Suprapubic skin (tissue), 4 donors: ENCODE measurements around the gene ADAM19. TPM values are rescaled to one million over a fixed set of nuclear protein-coding genes. Genes with fewer than 3 reads are reported as not detected.

ENCODE experiments used
- DNase-seq, 2 donors: peaks; one replicate each; pipeline ENCODE4 v3.0.0-alpha.2; 2019; ENCODE audit warnings: low spot score in 2 of 2
- H3K27ac ChIP-seq: fragments of 200-600 bp; sonication (generic); one replicate; pipeline ENCODE4 v1.5.1; 2019
- H3K27me3 ChIP-seq: fragments of 200-600 bp; sonication (generic); one replicate; pipeline ENCODE4 v1.5.1; 2019
- H3K36me3 ChIP-seq: fragments of 200-600 bp; sonication (generic); one replicate; pipeline ENCODE4 v1.5.1; 2019
- H3K4me1 ChIP-seq: fragments of 200-600 bp; sonication (generic); one replicate; pipeline ENCODE4 v1.5.1; 2019
- H3K4me3 ChIP-seq: fragments of 200-600 bp; sonication (generic); one replicate; pipeline ENCODE4 v1.5.1; 2019; ENCODE audit warnings: mild to moderate bottlenecking
- H3K9me3 ChIP-seq: fragments of 200-600 bp; sonication (generic); one replicate; pipeline ENCODE4 v1.5.1; 2019
- CTCF ChIP-seq, 2 donors: fragments of 200-600 bp in 1 of 2; fragments of 450-650 bp in 1 of 2; sonication (generic) in 1 of 2; IDR thresholded peaks; one replicate each; pipeline ENCODE4 v1.5.1; 2016 to 2019; ENCODE audit warnings: antibody characterized with exemption in 2 of 2, mild to moderate bottlenecking in 1 of 2, moderate library complexity in 1 of 2
- EP300 ChIP-seq: sonication (generic); formaldehyde crosslinking; IDR thresholded peaks from one replicate; pipeline ENCODE4 v1.6.1; 2017; ENCODE audit warnings: antibody characterized with exemption
- POLR2A ChIP-seq, 2 donors: fragments of 450-650 bp; IDR thresholded peaks; one replicate each; pipeline ENCODE4 v1.6.1; 2017; ENCODE audit warnings: antibody characterized with exemption in 2 of 2, mild to moderate bottlenecking in 2 of 2, moderate library complexity in 2 of 2
- POLR2AphosphoS5 ChIP-seq, 3 donors: sonication (generic); formaldehyde crosslinking; IDR thresholded peaks; one replicate each; pipeline ENCODE4 v1.6.1; 2017; ENCODE audit warnings: antibody characterized with exemption in 3 of 3
- WGBS: methylation state at CpG from one replicate; pipeline ENCODE4 v1.1.5; 2018; 5-methylcytosine and 5-hydroxymethylcytosine counted together
- total RNA-seq, 4 donors: library from RNA; depleted of rRNA; stranded (reverse); fragments of >200 nt; gene quantifications; one replicate each; pipeline ENCODE4 v1.1.0, GENCODE V29; 2016

The ADAM19 gene
- total RNA-seq, 4 donors from 2014 or later: 0.42 to 2.6 (median 1.3) TPM

- 49% methylated on average over 4 of the region's 4 CpGs for WGBS
- H3K27me3 ChIP-seq: peaks cover 3% of the 10 kb centered on the region
- no peak overlapping the region for H3K27ac ChIP-seq
- no peak overlapping the region for H3K4me3 ChIP-seq
- no peaks in the 10 kb centered on the region for H3K9me3 ChIP-seq
- no peaks in the 10 kb centered on the region for H3K4me1 ChIP-seq
- TF ChIP-seq POLR2AphosphoS5 (IDR thresholded peaks at IDR 0.05) (no peak), POLR2A (IDR thresholded peaks at IDR 0.05) (no peak), CTCF (IDR thresholded peaks at IDR 0.05) (no peak), EP300 (no peak)
- no peak for DNase-seq
- no peaks in the 10 kb centered on the region for H3K36me3 ChIP-seq
These were observed 41.2 kb upstream of the ADAM19 start for GRCh38 chr5:157616785-157617184.

- no peak for DNase-seq
- TF ChIP-seq CTCF (IDR thresholded peaks at IDR 0.05) (no peak), POLR2A (IDR thresholded peaks at IDR 0.05) (no peak), POLR2AphosphoS5 (IDR thresholded peaks at IDR 0.05) (no peak), EP300 (no peak)
- Histone ChIP-seq H3K27ac (no peak overlapping the region), H3K4me3 (no peak overlapping the region), H3K36me3 (no peaks in the 10 kb centered on the region), H3K4me1 (no peaks in the 10 kb centered on the region), H3K9me3 (no peaks in the 10 kb centered on the region), H3K27me3 (peaks cover 3% of the 10 kb centered on the region)
- 81% methylated on average over 11 of the region's 11 CpGs for WGBS
These were observed 38.0 kb upstream of the ADAM19 start for GRCh38 chr5:157613385-157614245.

- TF ChIP-seq POLR2A (IDR thresholded peaks at IDR 0.05) (no peak), POLR2AphosphoS5 (IDR thresholded peaks at IDR 0.05) (no peak), EP300 (no peak), CTCF (IDR thresholded peaks at IDR 0.05) (no peak)
- H3K27me3 ChIP-seq: peaks cover 3% of the 10 kb centered on the region
- no peaks in the 10 kb centered on the region for H3K36me3 ChIP-seq
- 96% methylated on average over 5 of the region's 5 CpGs for WGBS
- no peak overlapping the region for H3K27ac ChIP-seq
- no peaks in the 10 kb centered on the region for H3K9me3 ChIP-seq
- DNase-seq: no peak
- H3K4me1 ChIP-seq: no peaks in the 10 kb centered on the region
- H3K4me3 ChIP-seq: no peak overlapping the region
These were observed 37.0 kb upstream of the ADAM19 start for GRCh38 chr5:157612581-157612980.

GRCh38 chr5:157611571-157612476 lies 36.2 kb upstream of the ADAM19 start:
- H3K4me3 ChIP-seq: no peak overlapping the region
- peaks cover 3% of the 10 kb centered on the region for H3K27me3 ChIP-seq
- WGBS: 70% methylated on average over 10 of the region's 10 CpGs
- H3K4me1 ChIP-seq: no peaks in the 10 kb centered on the region
- no peak for DNase-seq
- no peaks in the 10 kb centered on the region for H3K9me3 ChIP-seq
- no peak overlapping the region for H3K27ac ChIP-seq
- no peaks in the 10 kb centered on the region for H3K36me3 ChIP-seq
- no peak for TF ChIP-seq POLR2A (IDR thresholded peaks at IDR 0.05)
- no peak for TF ChIP-seq POLR2AphosphoS5 (IDR thresholded peaks at IDR 0.05)
- TF ChIP-seq CTCF (IDR thresholded peaks at IDR 0.05): no peak
- TF ChIP-seq EP300: no peak

- no peak overlapping the region for H3K4me3 ChIP-seq
- no peaks in the 10 kb centered on the region for H3K4me1 ChIP-seq
- TF ChIP-seq POLR2AphosphoS5 (IDR thresholded peaks at IDR 0.05): no peak
- TF ChIP-seq EP300: no peak
- TF ChIP-seq CTCF (IDR thresholded peaks at IDR 0.05): no peak
- no peak for TF ChIP-seq POLR2A (IDR thresholded peaks at IDR 0.05)
- H3K27me3 ChIP-seq: no peaks in the 10 kb centered on the region
- no peak for DNase-seq
- no peak overlapping the region for H3K27ac ChIP-seq
- no peaks in the 10 kb centered on the region for H3K9me3 ChIP-seq
- WGBS: 82% methylated on average over 5 of the region's 5 CpGs
- H3K36me3 ChIP-seq: no peaks in the 10 kb centered on the region
These were observed 35.4 kb upstream of the ADAM19 start for GRCh38 chr5:157610990-157611389.
